HepG2 (cell line): ENCODE data around the gene TDG.

ENCODE experiments used
- POLR2AphosphoS5 ChIP-seq: IDR thresholded peaks from 2 replicates; pipeline ENCODE4 v1.6.1; 2012; ENCODE audit warnings: low read depth, low read length
- ZBTB3 ChIP-seq: sonication (generic); formaldehyde crosslinking; IDR thresholded peaks from 2 replicates; pipeline ENCODE4 v1.4.0; 2020; ENCODE audit warnings: low read depth, mild to moderate bottlenecking, moderate library complexity, missing genetic modification reagents, borderline replicate concordance
- ZNF234 ChIP-seq: sonication (generic); formaldehyde crosslinking; conservative IDR thresholded peaks from 2 replicates; pipeline ENCODE4 v1.5.1; 2020; ENCODE audit warnings: mild to moderate bottlenecking, missing genetic modification reagents
- TF ChIP-seq, protein P1 (sequence below): sonication (generic); formaldehyde crosslinking; IDR thresholded peaks from 2 replicates; pipeline ENCODE4 v1.5.0; 2020; ENCODE audit warnings: mild to moderate bottlenecking, missing genetic modification reagents, moderate library complexity

DNA sequence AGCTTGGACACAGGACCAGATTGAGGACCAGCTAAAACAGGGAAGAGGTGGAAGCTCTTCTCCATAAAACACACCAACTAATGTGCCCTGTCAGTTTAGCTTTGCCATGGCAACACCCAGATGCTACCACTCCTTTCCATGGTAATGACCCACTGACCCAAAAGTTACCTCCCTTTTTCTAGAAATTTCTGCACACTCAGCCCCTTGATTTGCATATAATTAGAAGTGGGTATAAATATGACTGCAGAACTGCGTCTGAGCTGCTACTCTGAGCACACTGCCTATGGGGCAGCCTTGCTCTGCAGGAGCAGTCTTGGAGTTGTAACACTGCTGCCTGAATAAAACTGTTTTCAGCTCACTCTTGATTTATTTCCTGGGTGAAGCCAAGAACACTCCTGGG is 3.2 kb upstream of the TDG start:
- TF ChIP-seq POLR2AphosphoS5 (no peak), ZBTB3 (CRISPR knock-in tag) (no peak), ZNF234 (CRISPR knock-in tag) (no peak)
- TF ChIP-seq, protein P1, sequence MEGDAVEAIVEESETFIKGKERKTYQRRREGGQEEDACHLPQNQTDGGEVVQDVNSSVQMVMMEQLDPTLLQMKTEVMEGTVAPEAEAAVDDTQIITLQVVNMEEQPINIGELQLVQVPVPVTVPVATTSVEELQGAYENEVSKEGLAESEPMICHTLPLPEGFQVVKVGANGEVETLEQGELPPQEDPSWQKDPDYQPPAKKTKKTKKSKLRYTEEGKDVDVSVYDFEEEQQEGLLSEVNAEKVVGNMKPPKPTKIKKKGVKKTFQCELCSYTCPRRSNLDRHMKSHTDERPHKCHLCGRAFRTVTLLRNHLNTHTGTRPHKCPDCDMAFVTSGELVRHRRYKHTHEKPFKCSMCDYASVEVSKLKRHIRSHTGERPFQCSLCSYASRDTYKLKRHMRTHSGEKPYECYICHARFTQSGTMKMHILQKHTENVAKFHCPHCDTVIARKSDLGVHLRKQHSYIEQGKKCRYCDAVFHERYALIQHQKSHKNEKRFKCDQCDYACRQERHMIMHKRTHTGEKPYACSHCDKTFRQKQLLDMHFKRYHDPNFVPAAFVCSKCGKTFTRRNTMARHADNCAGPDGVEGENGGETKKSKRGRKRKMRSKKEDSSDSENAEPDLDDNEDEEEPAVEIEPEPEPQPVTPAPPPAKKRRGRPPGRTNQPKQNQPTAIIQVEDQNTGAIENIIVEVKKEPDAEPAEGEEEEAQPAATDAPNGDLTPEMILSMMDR (CRISPR knock-in tag) = no peak
